GM12878 (cell line): Measurements from ENCODE around the gene RNASEL. TPM values are rescaled to one million over a fixed set of nuclear protein-coding genes. Genes with fewer than 3 reads are reported as not detected.
A peak's percentile ranks its signal among the peaks of the same experiment; 100 is the strongest.

ENCODE experiments used
- BACH1 ChIP-seq: fragments of 450-650 bp; IDR thresholded peaks from 2 replicates; pipeline ENCODE4 v1.6.1; 2017; ENCODE audit warnings: mild to moderate bottlenecking, borderline replicate concordance
- BMI1 ChIP-seq: fragments of 450-650 bp; IDR thresholded peaks from 2 replicates; pipeline ENCODE4 v1.6.1; 2016; ENCODE audit warnings: mild to moderate bottlenecking, moderate library complexity, borderline replicate concordance
- CHD4 ChIP-seq: fragments of 200-600 bp; sonication (generic); IDR thresholded peaks from 2 replicates; pipeline ENCODE4 v1.6.1; 2016; ENCODE audit warnings: mild to moderate bottlenecking
- ESRRA ChIP-seq: IDR thresholded peaks from 2 replicates; pipeline ENCODE4 v1.6.1; 2012; ENCODE audit warnings: mild to moderate bottlenecking, low read length, improper control_type of control experiment
- FOS ChIP-seq: IDR thresholded peaks from 3 replicates; pipeline ENCODE4 v1.6.1; 2011; ENCODE audit warnings: borderline replicate concordance; ENCODE audit not compliant: insufficient read length; ENCODE audit errors: extremely low read depth
- HDAC2 ChIP-seq: fragments of 200-600 bp; sonication (generic); IDR thresholded peaks from 2 replicates; pipeline ENCODE4 v1.6.1; 2017
- KDM1A ChIP-seq: fragments of 200-600 bp; sonication (generic); IDR thresholded peaks from 2 replicates; pipeline ENCODE4 v1.6.1; 2016; ENCODE audit warnings: borderline replicate concordance
- NFXL1 ChIP-seq: fragments of 450-650 bp; IDR thresholded peaks from 2 replicates; pipeline ENCODE4 v1.6.1; 2017; ENCODE audit warnings: antibody characterized with exemption, mild to moderate bottlenecking, borderline replicate concordance
- NFYB ChIP-seq: IDR thresholded peaks from 2 replicates; pipeline ENCODE4 v1.6.1; 2011; ENCODE audit warnings: low read depth, mild to moderate bottlenecking, low read length, improper control_type of control experiment, moderate library complexity; ENCODE audit not compliant: insufficient read depth
- PAX8 ChIP-seq: fragments of 450-650 bp; IDR thresholded peaks from 2 replicates; pipeline ENCODE4 v1.6.1; 2017; ENCODE audit warnings: mild to moderate bottlenecking, moderate library complexity
- PRDM15 ChIP-seq: fragments of 450-650 bp; formaldehyde crosslinking; IDR thresholded peaks from 2 replicates; pipeline ENCODE4 v1.4.0; 2020; ENCODE audit warnings: mild to moderate bottlenecking, moderate library complexity
- SRF ChIP-seq, 2 experiments: IDR thresholded peaks; 2 replicates each; pipeline ENCODE4 v1.6.1; 2011; ENCODE audit warnings: low read depth in 2 of 2, low read length in 2 of 2, mild to moderate bottlenecking in 1 of 2, moderate library complexity in 1 of 2
- TCF12 ChIP-seq: IDR thresholded peaks from 2 replicates; pipeline ENCODE4 v1.6.1; 2011; ENCODE audit warnings: low read depth, mild to moderate bottlenecking, low read length
- ZBTB11 ChIP-seq: fragments of 450-650 bp; formaldehyde crosslinking; IDR thresholded peaks from 2 replicates; pipeline ENCODE4 v1.5.0; 2022; ENCODE audit warnings: mild to moderate bottlenecking, missing genetic modification characterization
- polyA plus RNA-seq, 11 experiments: library from polyadenylated mRNA; depleted of rRNA in 4 of 11; unstranded in 6 of 11; stranded (reverse) in 5 of 11; fragments of >200 nt; fragmentation: Nextera tagmentation in 4 of 11; fragmentation: Illumina TruSeq in 1 of 11; extraction: Ambion mirVana in 4 of 11; extraction: Trizol in 1 of 11; gene quantifications; 1 replicate in 1 of 11; 2 replicates in 10 of 11; pipeline versions ENCODE4 v1.2.1 to v1.2.3, GENCODE V29; 2011 to 2016; ENCODE audit warnings: inconsistent platforms in 2 of 11, missing spikeins in 2 of 11, low read depth in 1 of 11
- total RNA-seq, 4 experiments: library from RNA; depleted of rRNA in 3 of 4; stranded (reverse); fragments of >200 nt in 3 of 4; fragmentation: Illumina TruSeq in 1 of 4; extraction: Trizol in 1 of 4; gene quantifications; 2 replicates each; pipeline versions ENCODE4 v1.2.1 to v1.2.3, GENCODE V29; 2013 to 2021
- TF ChIP-seq, protein P1 (sequence below): fragments of 450-650 bp; IDR thresholded peaks from 2 replicates; pipeline ENCODE4 v1.6.1; 2017; ENCODE audit warnings: mild to moderate bottlenecking, low read depth, inconsistent platforms; ENCODE audit not compliant: poor library complexity, severe bottlenecking
- TF ChIP-seq, protein P2 (sequence below): IDR thresholded peaks from 2 replicates; pipeline ENCODE4 v1.6.1; 2011; ENCODE audit warnings: borderline replicate concordance, low read depth, mild to moderate bottlenecking, moderate library complexity, mixed read lengths, low read length; ENCODE audit not compliant: insufficient read depth; ENCODE audit errors: extremely low read length

RNASEL gene
- total and polyA plus RNA-seq, 10 of the 15 experiments (the other 5 are each of a cell fraction or from before 2014, with no cell fraction given): 3.0 to 10.8 (median 5.0) TPM

- TF ChIP-seq KDM1A (no peak), NFYB (no peak), NFXL1 (no peak), HDAC2 (no peak), PAX8 (no peak), BMI1 (peak; percentile 91), CHD4 (no peak), PRDM15 (CRISPR knock-in tag) (no peak), ESRRA (no peak), TCF12 (peak; percentile 95), BACH1 (no peak), ZBTB11 (no peak), FOS (no peak), SRF (IDR thresholded peaks at IDR 0.05; ENCODE audit: low read depth in 2 of 2, low read length in 2 of 2) (no peak)
- TF ChIP-seq, protein P1, sequence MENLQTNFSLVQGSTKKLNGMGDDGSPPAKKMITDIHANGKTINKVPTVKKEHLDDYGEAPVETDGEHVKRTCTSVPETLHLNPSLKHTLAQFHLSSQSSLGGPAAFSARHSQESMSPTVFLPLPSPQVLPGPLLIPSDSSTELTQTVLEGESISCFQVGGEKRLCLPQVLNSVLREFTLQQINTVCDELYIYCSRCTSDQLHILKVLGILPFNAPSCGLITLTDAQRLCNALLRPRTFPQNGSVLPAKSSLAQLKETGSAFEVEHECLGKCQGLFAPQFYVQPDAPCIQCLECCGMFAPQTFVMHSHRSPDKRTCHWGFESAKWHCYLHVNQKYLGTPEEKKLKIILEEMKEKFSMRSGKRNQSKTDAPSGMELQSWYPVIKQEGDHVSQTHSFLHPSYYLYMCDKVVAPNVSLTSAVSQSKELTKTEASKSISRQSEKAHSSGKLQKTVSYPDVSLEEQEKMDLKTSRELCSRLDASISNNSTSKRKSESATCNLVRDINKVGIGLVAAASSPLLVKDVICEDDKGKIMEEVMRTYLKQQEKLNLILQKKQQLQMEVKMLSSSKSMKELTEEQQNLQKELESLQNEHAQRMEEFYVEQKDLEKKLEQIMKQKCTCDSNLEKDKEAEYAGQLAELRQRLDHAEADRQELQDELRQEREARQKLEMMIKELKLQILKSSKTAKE: peak; percentile 47
- TF ChIP-seq, protein P2, sequence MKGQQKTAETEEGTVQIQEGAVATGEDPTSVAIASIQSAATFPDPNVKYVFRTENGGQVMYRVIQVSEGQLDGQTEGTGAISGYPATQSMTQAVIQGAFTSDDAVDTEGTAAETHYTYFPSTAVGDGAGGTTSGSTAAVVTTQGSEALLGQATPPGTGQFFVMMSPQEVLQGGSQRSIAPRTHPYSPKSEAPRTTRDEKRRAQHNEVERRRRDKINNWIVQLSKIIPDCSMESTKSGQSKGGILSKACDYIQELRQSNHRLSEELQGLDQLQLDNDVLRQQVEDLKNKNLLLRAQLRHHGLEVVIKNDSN: no peak
Observed at GRCh38 chr1:182622901-182623528, 34.0 kb upstream of the RNASEL start (continued).
